ENCODE results near the gene ZNF786. TPM values are rescaled to one million over a fixed set of nuclear protein-coding genes. Genes with fewer than 3 reads are reported as not detected.

Gene ZNF786
- 5.0 to 6.9 TPM (median 6.5 TPM) in 5 replicates for total RNA-seq (2022; extraction: Qiagen RNA extraction)

DNA sequence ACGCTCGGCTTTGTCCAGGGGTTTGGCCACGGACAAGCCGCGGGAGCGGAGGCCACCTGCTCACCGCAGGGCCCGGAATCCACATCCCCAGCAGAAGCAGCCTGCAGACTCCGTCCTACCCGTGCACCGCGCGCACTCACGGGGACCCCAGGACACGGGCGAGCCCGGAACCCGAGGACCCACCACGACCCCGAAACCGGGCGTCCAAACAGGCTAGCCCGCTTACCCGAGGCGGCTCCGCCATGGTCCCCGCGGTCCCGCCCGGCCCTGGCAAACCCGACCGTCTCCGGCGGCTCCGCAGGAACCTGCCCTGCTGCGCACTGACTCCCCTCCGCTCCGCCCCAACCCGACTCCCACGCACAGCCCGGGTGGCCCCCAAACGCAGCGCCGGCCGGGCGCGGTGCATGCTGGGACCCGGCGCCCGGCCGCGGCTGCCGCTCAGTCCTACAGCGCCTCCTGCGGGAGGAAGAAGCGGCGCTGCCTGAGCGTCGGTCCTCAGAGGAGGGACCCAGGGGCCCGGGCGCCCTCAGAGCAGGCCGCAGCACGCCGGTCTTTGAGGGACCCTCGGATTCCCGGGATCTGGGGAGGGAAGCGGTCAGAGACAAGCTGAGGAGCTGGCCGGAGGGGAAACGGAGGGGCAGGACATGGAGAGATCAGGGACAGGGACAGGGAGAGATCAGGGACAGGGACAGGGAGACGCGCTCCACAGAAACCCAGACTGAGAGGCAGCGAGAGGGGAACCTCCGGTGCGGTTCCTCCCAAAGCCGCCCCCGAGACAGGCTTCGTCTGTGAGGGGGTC lies at the start of gene ZNF786:
Gene ZNF786, minus strand, starts transcription at position 322 of the 799 bp plus-strand sequence. Its CDS starts 78 bp downstream, at position 244.

DNA sequence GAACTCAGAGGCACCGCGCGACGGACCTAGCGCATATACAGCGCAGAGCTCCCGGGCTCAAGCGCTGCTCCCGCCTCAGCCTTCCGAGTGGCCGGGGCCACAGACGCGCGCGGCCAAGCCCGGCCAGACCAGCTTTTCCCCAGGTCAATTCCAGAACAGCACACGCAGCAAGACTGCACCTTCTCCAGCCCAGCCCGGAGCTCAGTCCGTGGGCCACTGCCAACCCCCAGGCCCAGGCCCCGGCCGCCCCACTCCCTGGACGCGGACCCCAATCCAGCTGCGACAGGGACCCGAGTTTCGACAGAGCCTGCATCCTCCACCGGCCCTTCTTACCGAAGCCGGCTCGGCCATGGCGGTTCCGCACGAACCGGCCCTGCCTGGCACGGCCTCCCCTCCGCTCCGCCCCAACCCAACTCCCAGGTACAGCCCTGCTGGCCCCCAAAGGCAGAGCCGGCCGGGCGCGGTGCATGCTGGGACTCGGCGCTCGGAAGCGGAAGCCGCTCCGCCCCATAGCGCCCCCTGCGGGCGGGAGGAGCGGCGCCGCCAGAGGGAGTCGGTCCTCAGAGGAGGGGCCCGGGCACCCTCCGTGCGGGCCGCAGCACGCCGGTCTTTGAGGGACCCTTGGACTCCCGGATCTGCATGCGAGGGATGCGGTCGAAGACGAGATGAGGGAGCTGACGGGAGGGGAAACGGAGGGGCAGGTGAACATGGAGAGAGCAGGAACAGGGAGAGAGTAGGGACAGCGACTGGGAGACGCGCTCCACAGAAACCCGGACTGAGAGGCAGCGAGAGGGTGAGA lies 35.5 kb upstream of the ZNF786 start, which contains the start of gene ZNF425:
Gene ZNF425, minus strand, starts transcription at position 462 of the 799 bp plus-strand sequence. Its CDS starts 111 bp downstream, at position 351.

GRCh38 chr7:149028346-149029109 lies 62.0 kb downstream of the ZNF786 start, which contains the start of gene PDIA4:
Gene PDIA4 (minus strand): TSS chr7:149028505. CDS start chr7:149028408, 97 bp downstream.

Other genes with a start within 250 kb of the ZNF786 start
- gene EZH2, start 206.4 kb downstream of the ZNF786 start, total RNA-seq (2022; extraction: Qiagen RNA extraction): 17.6 to 21.4 TPM (median 21.0 TPM) in 5 replicates
- 179 to 198 TPM (median 189 TPM) in 5 replicates for gene PDIA4, start 62.2 kb downstream of the ZNF786 start, total RNA-seq (2022; extraction: Qiagen RNA extraction)
- gene ZNF425, start 35.6 kb upstream of the ZNF786 start, total RNA-seq (2022; extraction: Qiagen RNA extraction): 1.1 to 1.9 TPM (median 1.5 TPM) in 5 replicates
- 8.1 to 11.4 TPM (median 9.8 TPM) in 5 replicates for gene ZNF398, start 56.7 kb upstream of the ZNF786 start, total RNA-seq (2022; extraction: Qiagen RNA extraction)
- gene ZNF282, start 104.8 kb upstream of the ZNF786 start, total RNA-seq (2022; extraction: Qiagen RNA extraction): 18.0 to 26.1 TPM (median 24.3 TPM) in 5 replicates
- gene ZNF212, start 148.9 kb upstream of the ZNF786 start, total RNA-seq (2022; extraction: Qiagen RNA extraction): 8.5 to 10.6 TPM (median 9.6 TPM) in 5 replicates
- gene ZNF783, start 171.5 kb upstream of the ZNF786 start, total RNA-seq (2022; extraction: Qiagen RNA extraction): 3.8 to 6.8 TPM (median 5.8 TPM) in 5 replicates